Measurements from ENCODE around the gene MEMO1. TPM values are rescaled to one million over a fixed set of nuclear protein-coding genes. Genes with fewer than 3 reads are reported as not detected.

Gene MEMO1
- total RNA-seq, 2 donors from 2014 or later, result 40.2 to 52.0 TPM

DNA sequence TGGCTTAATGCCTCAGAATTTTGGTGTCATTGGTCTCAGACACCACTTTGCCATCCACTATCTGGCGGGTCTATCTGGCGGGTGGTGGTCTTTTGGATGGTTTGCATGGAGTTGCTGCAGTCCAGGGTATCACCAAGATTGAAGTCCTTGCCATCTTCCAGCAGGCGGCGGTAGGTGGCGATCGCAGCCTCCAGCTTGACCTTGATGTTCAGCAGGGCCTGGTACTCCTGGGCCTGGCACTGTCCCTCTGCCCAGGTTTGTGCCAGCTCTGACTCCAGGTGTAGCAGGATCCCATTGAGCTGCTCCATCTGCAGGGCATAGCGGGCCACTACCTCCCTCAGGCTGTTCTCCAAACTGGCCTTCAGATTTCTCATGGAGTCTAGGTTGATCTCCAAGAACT lies 188.2 kb downstream of the MEMO1 start:
- H3K27me3 ChIP-seq (ENCODE audit: control insufficient read depth, insufficient read depth, low read length, poor library complexity, severe bottlenecking), result no peaks in the 10 kb centered on the region
- no peaks in the 10 kb centered on the region for H3K4me1 ChIP-seq (ENCODE audit: control insufficient read depth, insufficient read depth, low read length)
- no peak overlapping the region for H3K4me3 ChIP-seq (ENCODE audit: low read length)
- H3K36me3 ChIP-seq (ENCODE audit: control insufficient read depth, insufficient read depth, low read length), result no peaks in the 10 kb centered on the region
- 93 to 96% methylated on average over 4 to 7 of the region's 7 CpGs for WGBS, 2 experiments (ENCODE audit: insufficient coverage in 1 of 2, insufficient read length in 1 of 2)
- H3K4me3 Mint-ChIP-seq, result no peak overlapping the region
- H3K9ac ChIP-seq (ENCODE audit: extremely low read depth, low read length, poor library complexity, severe bottlenecking), result no peak overlapping the region
- peaks cover 3% of the 10 kb centered on the region for H3K27me3 Mint-ChIP-seq (ENCODE audit: insufficient read depth)
- DNase-seq, result peak; percentile 62
- H3K27ac ChIP-seq (ENCODE audit: low read depth, low read length), result no peak overlapping the region
- H3K9me3 Mint-ChIP-seq, result peaks cover 55% of the 10 kb centered on the region
- TF ChIP-seq CTCF (conservative IDR thresholded peaks at IDR 0.05), result peak; percentile 18
- no peaks in the 10 kb centered on the region for H3K36me3 Mint-ChIP-seq (ENCODE audit: low read depth)
- H3K9me3 ChIP-seq (ENCODE audit: control insufficient read depth, low read length), result peaks cover 7% of the 10 kb centered on the region
- H3K4me1 Mint-ChIP-seq, result no peaks in the 10 kb centered on the region
- no peak overlapping the region for H3K27ac Mint-ChIP-seq

Other genes with a start within 250 kb of the MEMO1 start
- 100 to 1,000 TPM; 146 to 173 TPM for gene DPY30, start 28.8 kb upstream of the MEMO1 start, total RNA-seq
- 10 to 100 TPM; 25.7 to 34.6 TPM for gene SPAST, start 52.5 kb upstream of the MEMO1 start, total RNA-seq
- 10 to 100 TPM; 37.7 to 47.5 TPM for gene SLC30A6, start 154.9 kb upstream of the MEMO1 start, total RNA-seq